GM19372 (cell line): Measurements from ENCODE around the gene CA7.

Source experiments
- ATAC-seq: cut with Tn5 transposase; IDR thresholded peaks from one replicate; pipeline ENCODE4 v1.9.1; 2021; ENCODE audit warnings: mild to moderate bottlenecking, low read depth, moderate library complexity; ENCODE audit not compliant: unreplicated experiment

Gene CA7

DNA sequence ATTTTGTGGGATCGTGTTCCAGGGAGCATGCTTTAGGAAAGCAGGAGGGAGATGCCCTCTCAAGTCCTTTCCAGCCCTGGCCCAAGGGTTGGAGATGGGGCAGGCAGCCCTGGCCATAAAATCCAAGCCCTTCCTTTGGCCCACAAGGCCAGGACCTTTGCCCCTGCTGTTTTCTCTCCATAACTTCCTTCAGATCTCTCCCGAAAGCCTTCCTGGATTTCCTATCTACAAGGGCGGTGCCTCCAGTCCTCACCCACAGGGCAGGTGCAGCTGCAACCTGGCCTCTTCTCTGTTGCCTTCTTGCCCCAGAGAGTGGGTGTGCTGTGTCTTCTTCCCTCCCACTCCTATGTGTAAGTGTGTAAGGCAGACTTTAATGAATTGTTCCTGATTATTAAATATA, 27.6 kb downstream of the CA7 start:
- ATAC-seq: no peak

GRCh38 chr16:66872559-66872942, 28.3 kb downstream of the CA7 start:
- ATAC-seq: no peak

- ATAC-seq: peak; percentile 96
These were observed 28.9 kb downstream of the CA7 start for GRCh38 chr16:66872943-66873684.

DNA sequence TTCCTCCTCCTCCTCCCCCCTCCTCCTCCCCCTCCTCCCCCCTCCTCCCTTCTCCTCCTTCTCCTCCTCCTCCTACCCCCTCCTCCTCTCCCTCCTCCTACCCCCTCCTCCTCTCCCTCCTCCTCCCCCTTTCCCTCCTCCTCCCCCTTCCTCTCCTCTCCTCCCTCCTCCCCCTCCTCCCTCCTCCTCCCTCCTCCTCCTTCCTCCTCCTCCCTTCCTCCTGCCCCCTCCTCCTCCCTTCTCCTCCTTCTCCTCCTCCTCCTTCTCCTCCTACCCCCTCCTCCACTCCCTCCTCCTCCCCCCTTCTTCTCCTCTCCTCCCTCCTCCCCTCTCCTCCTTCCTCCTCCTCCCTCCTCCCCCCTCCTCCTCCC, 29.5 kb downstream of the CA7 start:
- ATAC-seq: no peak

- no peak for ATAC-seq
These were observed 30.0 kb downstream of the CA7 start for GRCh38 chr16:66874079-66874775.

DNA sequence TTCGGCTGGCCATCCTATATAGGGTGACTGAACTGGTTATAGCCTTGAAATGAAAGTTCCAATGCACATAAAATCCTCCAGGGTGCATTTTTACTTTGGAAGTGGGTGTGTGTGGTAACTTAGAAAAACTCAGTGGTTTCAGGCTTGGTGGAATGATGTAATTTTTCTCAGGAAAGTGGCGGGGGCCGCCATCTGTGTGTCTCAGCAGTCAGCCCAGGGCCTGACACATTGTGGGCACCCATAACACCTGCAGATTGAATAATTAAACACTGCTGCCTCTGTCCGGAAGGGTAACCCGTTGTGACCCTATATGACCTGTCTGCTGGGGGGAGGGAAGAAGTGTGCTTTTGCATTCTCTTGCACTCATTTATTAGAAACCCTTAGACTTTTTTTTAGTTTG, 33.9 kb downstream of the CA7 start:
- no peak for ATAC-seq

DNA sequence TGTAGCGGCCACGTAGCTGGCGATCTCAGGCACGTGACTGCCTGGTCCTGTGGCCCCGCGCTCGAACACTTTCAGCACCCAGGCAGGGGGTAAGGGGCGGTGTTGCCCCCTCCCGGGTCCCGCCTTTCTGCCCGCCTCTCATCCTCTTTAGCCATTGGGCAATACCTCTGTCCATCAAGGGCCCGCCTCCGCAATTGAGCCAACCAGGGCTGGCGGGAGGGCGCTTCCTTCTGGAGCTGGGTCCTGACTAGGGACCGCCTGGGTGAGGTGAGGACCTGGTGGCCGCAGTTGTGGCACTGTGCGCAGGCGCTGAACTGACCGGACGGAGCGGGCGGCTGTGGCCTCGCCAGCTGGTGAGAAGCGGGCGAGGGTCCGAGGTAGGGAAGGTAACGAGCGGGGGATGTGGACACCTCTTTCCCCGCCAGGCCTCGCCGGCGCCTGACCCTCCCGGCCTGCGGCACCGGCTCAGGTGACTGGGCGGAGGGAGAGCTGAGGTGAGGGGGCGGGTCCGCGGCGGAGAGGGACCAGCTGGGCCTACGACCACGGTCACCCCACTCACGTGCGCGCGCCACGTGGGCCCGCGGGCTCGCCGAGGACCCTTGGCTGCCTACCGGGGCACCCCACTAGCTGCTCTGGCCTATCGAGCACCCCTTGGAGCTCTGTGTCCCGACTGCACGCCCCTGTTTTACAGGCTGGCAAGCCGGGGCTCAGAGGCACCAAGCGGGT, 36.2 kb downstream of the CA7 start, which contains the start of gene PDP2:
Gene PDP2 (plus strand): TSS at position 228 of the 726 bp plus-strand sequence. CDS start 3,770 bp downstream, outside the sequence.
- peak; percentile 97 for ATAC-seq

- no peak for ATAC-seq
These were observed 36.8 kb downstream of the CA7 start for GRCh38 chr16:66881014-66881417.

- no peak for ATAC-seq
These were observed 37.3 kb downstream of the CA7 start for GRCh38 chr16:66881560-66881959.

DNA sequence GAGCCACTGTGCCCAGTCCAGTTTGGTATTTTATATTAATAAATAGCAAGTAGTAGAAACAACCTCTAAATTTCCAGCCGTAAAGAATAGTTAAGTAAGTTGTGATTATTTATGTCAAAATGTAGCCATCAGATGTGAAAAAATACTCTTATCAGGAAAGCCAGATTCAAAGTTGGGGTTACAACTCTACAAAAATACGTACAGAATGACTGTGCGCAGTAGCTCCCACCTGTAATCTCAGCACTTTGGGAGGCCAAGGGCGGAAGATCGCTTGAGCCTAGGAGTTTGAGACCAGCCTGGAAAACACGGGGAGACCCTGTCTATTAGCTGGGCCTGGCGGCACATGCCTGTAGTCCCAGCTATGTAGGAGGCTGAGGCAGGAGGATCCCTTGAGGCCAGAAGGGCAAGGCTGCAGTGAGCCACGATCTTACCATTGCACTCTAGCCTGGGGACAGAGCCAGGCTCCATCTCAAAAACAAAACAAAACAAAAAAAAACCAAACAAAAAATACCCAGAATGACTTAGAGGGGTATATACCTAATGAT, 37.8 kb downstream of the CA7 start:
- no peak for ATAC-seq

DNA sequence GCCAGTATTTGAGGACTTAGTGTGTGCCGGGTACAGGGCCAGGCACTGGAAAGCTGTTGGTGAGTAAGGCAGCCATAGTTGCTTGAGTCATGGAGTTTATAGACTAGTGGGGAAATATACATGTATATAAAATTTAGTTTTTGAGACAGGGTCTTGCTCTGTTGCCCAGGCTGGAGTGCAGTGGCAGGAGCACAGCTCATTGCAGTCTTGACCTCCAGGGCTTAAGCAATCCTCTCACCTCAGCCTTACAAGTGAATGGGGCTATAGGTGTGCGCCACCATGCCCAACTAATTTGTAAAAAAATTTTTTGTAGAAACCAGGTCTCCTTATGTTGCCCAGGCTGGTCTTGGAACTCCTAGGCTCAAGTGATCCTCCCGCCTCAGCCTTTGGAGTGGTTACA, 38.5 kb downstream of the CA7 start:
- ATAC-seq: no peak

GRCh38 chr16:66885491-66885890, 41.3 kb downstream of the CA7 start:
- ATAC-seq: no peak

DNA sequence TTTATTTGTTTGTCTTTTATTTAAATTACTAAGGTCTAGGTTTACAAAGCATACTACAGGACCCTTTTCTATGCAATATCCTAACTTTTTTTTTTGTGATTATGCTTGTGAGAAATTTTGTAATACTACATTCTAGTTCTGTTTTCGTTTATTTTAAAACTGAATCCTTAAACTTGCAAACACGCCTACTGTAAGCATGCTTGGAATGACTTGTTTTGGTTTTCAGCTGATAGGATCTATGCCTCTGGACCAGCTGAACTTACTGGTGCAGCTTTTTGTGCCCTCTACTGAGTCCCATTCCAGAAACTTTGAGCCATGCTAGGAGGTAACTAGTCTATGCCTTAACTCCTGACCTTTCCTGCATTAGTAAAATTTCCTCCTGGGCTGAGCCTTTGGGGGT, 42.1 kb downstream of the CA7 start:
- ATAC-seq: no peak

DNA sequence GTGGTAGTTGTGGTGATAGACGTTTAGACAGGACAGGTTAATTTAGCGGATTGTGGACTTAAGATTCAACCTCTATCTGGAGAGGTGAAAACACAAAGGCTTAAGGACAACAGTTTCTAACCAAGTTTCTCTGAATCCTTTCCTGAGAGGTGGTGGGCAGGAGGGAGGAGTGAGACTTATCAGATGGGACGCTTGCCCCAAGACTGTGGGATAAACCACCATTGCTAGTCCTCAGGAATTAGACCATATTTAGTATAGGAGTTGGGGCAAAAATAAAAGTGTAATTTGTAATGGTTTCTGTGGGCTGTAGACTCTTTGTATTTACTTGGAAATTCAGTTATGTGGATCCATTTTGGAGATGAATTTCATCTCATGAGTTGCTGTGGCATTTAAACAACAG, 42.7 kb downstream of the CA7 start:
- no peak for ATAC-seq

DNA sequence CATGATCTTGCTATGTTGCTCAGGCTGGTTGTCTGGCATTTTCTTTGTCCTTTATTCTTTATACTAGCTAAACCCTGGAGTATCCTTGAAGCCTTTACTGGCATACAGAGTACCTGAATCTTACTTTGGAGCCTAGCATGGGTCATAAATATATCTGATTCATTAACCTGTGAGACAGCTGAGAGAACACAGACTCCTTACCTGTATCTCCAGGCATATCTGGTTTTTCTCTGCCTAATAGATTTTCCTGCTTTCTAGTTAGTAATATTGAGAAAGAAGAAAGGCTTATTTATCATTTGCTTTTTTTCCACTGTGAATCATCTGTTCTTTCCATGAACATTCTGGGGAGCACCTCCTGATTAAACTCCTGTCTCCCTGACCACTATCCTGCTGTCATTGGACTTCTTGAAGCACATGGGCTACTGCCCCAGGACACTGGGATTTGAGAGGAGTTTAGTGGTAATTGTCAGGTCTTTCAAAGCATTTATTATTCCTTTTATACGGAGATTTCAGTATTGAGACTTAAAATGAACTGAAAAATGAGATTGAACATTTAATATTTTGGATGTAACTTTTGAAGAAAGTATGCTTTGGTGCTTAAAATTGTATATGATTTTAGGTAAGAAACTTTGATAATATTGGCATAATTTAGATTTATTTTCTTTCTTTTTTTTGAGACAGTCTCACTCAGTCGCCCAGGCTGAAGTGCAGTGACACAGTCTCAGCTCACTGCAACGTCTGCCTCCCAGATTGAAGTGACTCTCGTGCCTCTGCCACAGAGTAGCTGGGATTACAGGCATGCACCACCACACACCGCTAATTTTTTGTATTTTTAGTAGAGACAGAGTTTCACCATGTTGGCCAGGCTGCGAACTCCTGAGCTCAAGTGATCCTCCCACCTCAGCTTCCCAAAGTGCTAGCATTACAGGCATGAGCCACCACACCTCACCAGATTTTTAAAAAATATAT, 44.7 kb downstream of the CA7 start:
- no peak for ATAC-seq

DNA sequence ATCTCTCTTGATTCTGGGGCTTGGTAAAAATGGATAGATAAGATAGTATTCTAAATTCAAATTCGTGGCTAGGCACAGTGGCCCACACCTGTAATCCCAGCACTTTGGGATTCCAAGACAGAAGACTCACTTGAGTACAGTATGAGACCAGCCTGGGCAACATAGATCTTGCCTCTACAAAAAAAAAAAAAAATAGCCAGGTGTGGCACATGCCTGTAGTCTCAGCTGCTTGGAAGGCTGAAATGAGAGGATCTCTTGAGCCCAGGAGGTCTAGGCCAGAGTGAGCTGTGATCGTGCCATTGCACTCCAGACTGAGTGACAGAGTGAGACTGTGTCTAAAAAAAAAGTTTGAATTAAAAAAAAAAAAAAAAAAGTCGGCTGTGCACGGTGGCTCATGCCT, 45.4 kb downstream of the CA7 start:
- ATAC-seq: no peak

GRCh38 chr16:66890799-66891198, 46.6 kb downstream of the CA7 start:
- ATAC-seq: no peak

GRCh38 chr16:66891360-66891759, 47.1 kb downstream of the CA7 start:
- ATAC-seq: no peak

DNA sequence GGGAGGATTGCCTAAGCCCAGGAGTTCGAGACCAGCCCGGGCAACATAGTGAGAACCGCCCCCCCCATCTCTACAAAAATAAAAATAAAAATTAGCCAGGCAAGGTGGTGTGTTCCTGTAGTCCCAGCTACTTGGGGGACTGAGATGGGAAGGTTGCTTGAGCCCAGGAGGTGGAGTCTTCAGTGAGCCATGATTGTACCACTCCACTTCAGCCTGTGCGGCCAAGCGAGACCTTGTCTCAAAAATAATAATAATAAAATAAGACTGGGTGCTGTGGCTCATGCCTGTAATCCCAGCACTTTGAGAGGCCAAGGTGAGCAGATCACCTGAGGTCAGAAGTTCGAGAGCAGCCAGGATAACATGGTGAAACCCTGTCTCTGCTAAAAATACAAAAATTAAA, 47.6 kb downstream of the CA7 start:
- ATAC-seq: no peak

- ATAC-seq: no peak
These were observed 49.8 kb downstream of the CA7 start for GRCh38 chr16:66894055-66894454.
